ENCODE data around the gene PGLYRP2.

Gene PGLYRP2

DNA sequence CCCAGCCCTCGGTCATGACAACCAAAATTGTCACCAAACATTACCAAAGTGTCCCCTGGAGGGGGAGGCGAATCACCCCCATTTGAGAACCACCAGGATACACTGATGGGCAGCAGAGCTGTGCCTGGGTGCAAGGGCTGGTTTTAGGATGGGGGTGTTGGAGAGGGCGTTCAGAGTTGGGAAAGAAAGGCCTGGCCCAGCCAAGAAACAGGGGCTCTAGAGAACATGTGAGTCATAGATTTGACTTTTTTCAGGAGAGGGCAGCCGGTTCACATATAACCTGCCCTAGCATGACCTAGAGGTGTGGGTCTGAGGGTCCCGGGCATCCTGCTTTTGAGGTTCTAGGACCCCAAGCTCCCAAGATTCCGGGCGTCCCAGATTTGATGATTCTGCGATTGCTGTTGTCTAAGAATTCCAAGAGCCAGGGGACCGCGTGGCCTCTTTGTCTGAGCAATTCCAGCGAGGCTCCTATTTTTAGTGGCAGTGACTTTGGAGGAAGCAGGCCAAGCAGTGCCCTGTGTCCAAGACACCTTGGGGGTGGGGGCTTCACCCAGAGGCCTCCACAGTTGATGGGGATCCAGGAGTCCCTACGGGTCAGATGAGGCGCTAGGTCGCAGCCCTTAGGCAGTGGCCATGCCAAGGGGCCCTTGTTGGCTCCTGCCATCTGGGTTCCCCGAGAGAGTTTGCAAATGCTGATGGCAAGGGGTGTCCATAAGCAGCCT is 34.6 kb downstream of the PGLYRP2 start:
- Mint-ChIP-seq H3K9me3 (no peaks in the 10 kb centered on the region), H3K27ac (no peak overlapping the region), H3K36me3 (no peaks in the 10 kb centered on the region), H3K4me1 (peaks cover 11% of the 10 kb centered on the region), H3K27me3 (no peaks in the 10 kb centered on the region), H3K4me3 (no peak overlapping the region)
- ATAC-seq (ENCODE audit: low read depth) (no peak), DNase-seq (ENCODE audit: low spot score in 2 of 2) (no peak)

GRCh38 chr19:15443838-15444237 is 35.5 kb downstream of the PGLYRP2 start:
- Mint-ChIP-seq H3K27ac (no peak overlapping the region), H3K36me3 (no peaks in the 10 kb centered on the region), H3K4me1 (peaks cover 10% of the 10 kb centered on the region), H3K27me3 (no peaks in the 10 kb centered on the region), H3K4me3 (no peak overlapping the region), H3K9me3 (no peaks in the 10 kb centered on the region)
- DNase-seq (ENCODE audit: low spot score in 2 of 2): no peak
- ATAC-seq (ENCODE audit: low read depth): no peak

DNA sequence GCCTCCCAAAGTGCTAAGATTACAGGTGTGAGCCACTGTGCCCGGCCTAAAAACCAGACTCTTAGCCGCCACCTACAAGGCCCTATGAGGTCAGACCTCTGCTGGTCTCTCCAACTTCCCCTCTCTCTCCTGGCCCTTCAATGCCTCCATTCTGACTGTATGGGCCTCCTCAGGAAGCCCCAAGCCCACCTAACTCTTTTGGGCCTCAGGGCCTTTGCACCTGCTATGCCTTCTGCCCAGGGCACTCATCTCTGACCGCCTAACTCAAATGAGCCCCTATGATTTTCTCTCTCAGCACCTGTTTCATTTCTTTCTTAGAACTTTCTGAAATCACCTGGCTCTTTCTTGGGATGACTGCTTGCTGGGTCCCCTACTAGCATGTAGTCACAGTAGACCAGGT is 36.0 kb downstream of the PGLYRP2 start:
- no peaks in the 10 kb centered on the region for H3K36me3 Mint-ChIP-seq
- peaks cover 5% of the 10 kb centered on the region for H3K4me1 Mint-ChIP-seq
- DNase-seq (ENCODE audit: low spot score in 2 of 2) (no peak), ATAC-seq (ENCODE audit: low read depth) (no peak)
- no peaks in the 10 kb centered on the region for H3K9me3 Mint-ChIP-seq
- H3K27me3 Mint-ChIP-seq: no peaks in the 10 kb centered on the region
- H3K27ac Mint-ChIP-seq: no peak overlapping the region
- no peak overlapping the region for H3K4me3 Mint-ChIP-seq

- no peak for DNase-seq (ENCODE audit: low spot score in 2 of 2)
Observed at GRCh38 chr19:15442142-15442920, 37.0 kb downstream of the PGLYRP2 start.

DNA sequence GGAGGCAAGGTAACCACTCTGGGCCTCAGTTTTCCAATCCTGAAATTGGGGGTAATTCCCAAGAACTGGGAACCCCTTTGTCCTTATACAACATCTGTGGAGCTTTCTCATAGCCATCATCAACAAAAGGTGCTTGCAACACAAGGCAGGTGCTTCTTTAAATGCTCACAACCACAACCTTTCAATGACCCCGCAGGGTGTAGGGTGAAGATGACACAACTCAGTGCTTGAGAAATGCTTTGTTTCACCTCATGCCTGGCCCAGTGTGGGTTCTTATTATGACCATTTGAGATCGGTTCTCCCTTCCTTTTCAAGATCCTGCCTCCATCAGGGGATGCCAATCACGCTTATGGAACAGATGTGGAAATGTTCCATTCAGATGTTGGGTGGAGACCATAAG is 38.0 kb downstream of the PGLYRP2 start:
- Mint-ChIP-seq H3K27me3 (no peaks in the 10 kb centered on the region), H3K4me3 (no peak overlapping the region), H3K4me1 (no peaks in the 10 kb centered on the region), H3K9me3 (no peaks in the 10 kb centered on the region), H3K27ac (no peak overlapping the region), H3K36me3 (no peaks in the 10 kb centered on the region)
- ATAC-seq (ENCODE audit: low read depth) (no peak), DNase-seq (ENCODE audit: low spot score in 2 of 2) (no peak)

More at GRCh38 chr19:15442142-15442920, 37.0 kb downstream of the PGLYRP2 start:
- Mint-ChIP-seq H3K27ac (no peak overlapping the region), H3K4me1 (peaks cover 3% of the 10 kb centered on the region), H3K9me3 (no peaks in the 10 kb centered on the region), H3K4me3 (no peak overlapping the region), H3K27me3 (no peaks in the 10 kb centered on the region), H3K36me3 (no peaks in the 10 kb centered on the region)
- no peak for ATAC-seq (ENCODE audit: low read depth)

DNA sequence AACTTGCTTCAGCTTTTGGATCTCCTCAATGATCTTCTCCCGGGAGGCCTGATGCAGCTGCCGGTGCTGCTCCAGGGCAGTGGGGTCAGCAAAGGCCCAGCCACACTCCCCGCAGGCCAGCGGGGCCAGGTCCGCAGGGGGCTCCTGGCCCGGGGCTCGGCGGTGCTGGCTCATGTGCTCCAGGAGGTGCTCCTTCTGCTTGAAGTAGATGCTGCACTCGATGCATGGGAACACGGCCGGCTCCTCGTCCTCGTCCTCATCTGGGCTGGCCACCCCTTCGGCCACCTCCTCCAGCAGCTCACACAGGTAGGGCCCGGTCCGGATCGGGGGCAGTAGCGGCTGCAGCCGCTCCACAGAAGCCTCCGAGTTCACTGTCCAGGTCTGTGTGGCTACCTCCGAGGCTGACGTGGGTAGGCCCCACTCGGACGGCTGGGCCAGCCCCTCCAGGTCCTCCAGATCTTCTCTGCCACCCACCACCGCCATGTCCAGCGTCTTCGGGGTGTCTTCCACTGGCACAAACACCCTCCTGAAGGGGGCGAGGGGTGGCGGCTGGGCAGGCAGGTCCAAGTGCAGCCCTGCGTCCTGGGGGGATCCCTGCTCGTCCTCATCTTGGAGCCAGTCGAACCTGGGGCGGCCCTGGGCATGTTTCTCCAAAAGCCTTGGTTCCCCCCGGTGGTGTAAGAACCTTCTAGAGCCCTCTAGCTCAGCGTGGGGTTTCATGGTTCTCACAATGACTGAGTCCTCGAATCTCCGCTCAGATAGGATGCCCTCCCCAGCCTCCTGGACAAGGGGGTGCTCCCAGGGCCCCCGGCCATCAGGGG is 39.3 kb downstream of the PGLYRP2 start:
- Mint-ChIP-seq H3K27ac (no peak overlapping the region), H3K4me3 (no peak overlapping the region), H3K4me1 (no peaks in the 10 kb centered on the region), H3K27me3 (no peaks in the 10 kb centered on the region), H3K36me3 (no peaks in the 10 kb centered on the region), H3K9me3 (no peaks in the 10 kb centered on the region)
- ATAC-seq (ENCODE audit: low read depth): no peak
- no peak for DNase-seq (ENCODE audit: low spot score in 2 of 2)

DNA sequence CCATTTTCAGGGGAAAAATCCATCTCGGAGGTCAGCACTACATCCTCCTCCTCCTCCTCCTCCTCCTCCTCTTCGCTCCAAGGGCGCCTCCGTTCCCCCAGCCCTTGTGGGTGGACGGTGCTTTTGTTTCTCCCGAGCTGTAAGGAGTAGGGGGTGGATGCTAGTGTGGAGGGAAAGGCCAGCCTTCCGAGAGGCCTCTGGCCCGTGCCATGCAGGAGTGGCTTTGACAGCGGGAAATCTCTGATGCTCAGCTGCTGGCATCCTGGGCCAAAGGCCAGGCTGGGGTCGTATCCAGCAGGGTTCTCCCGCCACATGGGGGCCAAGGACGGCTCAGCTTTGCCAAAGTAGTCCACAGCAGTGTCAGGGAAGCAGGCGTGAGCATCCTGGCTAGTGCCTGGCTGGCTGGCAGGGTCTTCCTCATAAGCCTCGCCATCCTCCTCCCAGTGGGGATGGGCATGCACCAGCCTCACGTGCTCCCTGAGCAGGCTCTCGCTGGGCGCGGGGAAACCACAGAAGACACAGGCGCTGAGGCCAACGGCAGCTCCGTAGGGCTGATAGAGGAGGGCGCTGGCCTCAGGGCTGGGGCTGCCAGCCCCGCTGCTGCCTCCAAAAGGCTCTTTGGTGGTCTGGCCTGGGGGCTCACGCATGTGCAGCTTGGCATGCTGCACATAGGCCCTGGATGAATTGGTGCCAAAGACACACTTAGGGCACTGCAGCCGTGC is 40.1 kb downstream of the PGLYRP2 start:
- Mint-ChIP-seq H3K36me3 (no peaks in the 10 kb centered on the region), H3K27ac (no peak overlapping the region), H3K9me3 (no peaks in the 10 kb centered on the region), H3K4me1 (no peaks in the 10 kb centered on the region), H3K4me3 (no peak overlapping the region), H3K27me3 (no peaks in the 10 kb centered on the region)
- ATAC-seq (ENCODE audit: low read depth) (no peak), DNase-seq (ENCODE audit: low spot score in 2 of 2) (no peak)

GRCh38 chr19:15438577-15438976 is 40.7 kb downstream of the PGLYRP2 start:
- no peak overlapping the region for H3K4me3 Mint-ChIP-seq
- H3K4me1 Mint-ChIP-seq: no peaks in the 10 kb centered on the region
- no peaks in the 10 kb centered on the region for H3K36me3 Mint-ChIP-seq
- no peaks in the 10 kb centered on the region for H3K9me3 Mint-ChIP-seq
- no peaks in the 10 kb centered on the region for H3K27me3 Mint-ChIP-seq
- DNase-seq (ENCODE audit: low spot score in 2 of 2): no peak
- no peak for ATAC-seq (ENCODE audit: low read depth)
- H3K27ac Mint-ChIP-seq: no peak overlapping the region

DNA sequence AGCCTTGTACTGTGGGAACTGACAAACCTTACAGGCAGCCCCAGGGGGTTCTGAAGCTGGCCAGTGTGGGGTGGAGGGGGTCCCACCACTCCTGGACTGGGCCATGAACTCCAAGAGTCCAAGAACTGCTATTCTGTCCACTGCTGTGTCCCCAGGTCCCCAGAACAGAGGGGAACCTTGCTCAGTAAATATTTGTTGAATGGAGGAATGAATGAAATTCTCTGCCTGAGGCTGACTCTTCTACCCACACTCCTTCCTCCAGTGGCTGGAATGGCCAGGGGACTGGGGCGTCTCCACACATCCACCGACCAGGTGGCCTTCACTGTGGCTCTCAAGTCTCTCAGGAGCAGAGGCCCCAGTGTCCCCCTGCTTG is 41.2 kb downstream of the PGLYRP2 start:
- ATAC-seq (ENCODE audit: low read depth) (no peak), DNase-seq (ENCODE audit: low spot score in 2 of 2) (no peak)
- H3K27ac Mint-ChIP-seq: no peak overlapping the region
- H3K4me3 Mint-ChIP-seq: no peak overlapping the region
- H3K27me3 Mint-ChIP-seq: no peaks in the 10 kb centered on the region
- H3K4me1 Mint-ChIP-seq: peaks cover 4% of the 10 kb centered on the region
- no peaks in the 10 kb centered on the region for H3K9me3 Mint-ChIP-seq
- peaks cover under 1% of the 10 kb centered on the region for H3K36me3 Mint-ChIP-seq

DNA sequence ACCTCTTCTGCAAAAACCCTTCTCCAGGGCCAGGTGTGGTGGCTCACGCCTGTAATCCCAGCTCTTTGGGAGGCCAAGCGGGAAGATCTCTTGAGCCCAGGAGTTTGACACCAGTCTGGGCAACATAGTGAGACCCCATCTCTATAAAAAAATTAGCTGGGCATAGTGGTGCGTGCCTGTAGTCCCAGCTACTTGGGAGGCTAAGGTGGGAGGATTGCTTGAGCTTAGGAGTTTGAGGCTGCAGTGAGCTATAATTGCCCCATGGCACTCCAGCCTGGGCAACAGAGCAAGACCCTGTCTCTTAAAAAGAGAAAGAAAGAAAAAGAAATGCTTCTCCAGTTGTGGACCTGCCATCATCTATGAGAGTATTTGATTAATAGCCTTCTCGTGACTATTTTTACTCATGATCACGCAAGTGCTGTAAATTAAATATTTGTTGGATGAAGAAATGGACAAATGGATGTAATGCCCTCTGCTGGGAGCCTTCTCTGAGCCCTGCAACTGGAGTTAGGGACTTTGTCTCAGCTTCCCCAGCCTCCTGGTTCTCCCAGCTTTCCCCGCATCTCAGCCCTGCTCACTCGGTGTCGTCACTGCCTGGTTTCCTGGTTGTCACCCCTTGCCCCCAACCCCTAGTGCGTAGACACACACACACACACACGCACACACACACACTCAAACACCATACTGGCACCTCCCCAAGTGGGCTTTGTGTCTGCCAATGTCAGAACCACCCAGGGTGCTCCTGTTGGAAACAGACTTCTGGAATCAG is 41.8 kb downstream of the PGLYRP2 start:
- H3K4me1 Mint-ChIP-seq: peaks cover 6% of the 10 kb centered on the region
- no peaks in the 10 kb centered on the region for H3K9me3 Mint-ChIP-seq
- H3K27me3 Mint-ChIP-seq: no peaks in the 10 kb centered on the region
- no peak for ATAC-seq (ENCODE audit: low read depth)
- H3K27ac Mint-ChIP-seq: no peak overlapping the region
- H3K4me3 Mint-ChIP-seq: no peak overlapping the region
- peaks cover 2% of the 10 kb centered on the region for H3K36me3 Mint-ChIP-seq
- no peak for DNase-seq (ENCODE audit: low spot score in 2 of 2)

- DNase-seq (ENCODE audit: low spot score in 2 of 2) (no peak), ATAC-seq (ENCODE audit: low read depth) (no peak)
- no peaks in the 10 kb centered on the region for H3K27me3 Mint-ChIP-seq
- H3K4me1 Mint-ChIP-seq: peaks cover 8% of the 10 kb centered on the region
- peaks cover 2% of the 10 kb centered on the region for H3K36me3 Mint-ChIP-seq
- H3K9me3 Mint-ChIP-seq: no peaks in the 10 kb centered on the region
- H3K4me3 Mint-ChIP-seq: no peak overlapping the region
- no peak overlapping the region for H3K27ac Mint-ChIP-seq
Observed at GRCh38 chr19:15436826-15437110, 42.5 kb downstream of the PGLYRP2 start.

- DNase-seq (ENCODE audit: low spot score in 2 of 2): no peak
- H3K9me3 Mint-ChIP-seq: no peaks in the 10 kb centered on the region
- H3K27ac Mint-ChIP-seq: no peak overlapping the region
- peaks cover 2% of the 10 kb centered on the region for H3K36me3 Mint-ChIP-seq
- H3K4me3 Mint-ChIP-seq: no peak overlapping the region
- ATAC-seq (ENCODE audit: low read depth): no peak
- H3K27me3 Mint-ChIP-seq: no peaks in the 10 kb centered on the region
- H3K4me1 Mint-ChIP-seq: peaks cover 13% of the 10 kb centered on the region
Observed at GRCh38 chr19:15436012-15436825, 43.1 kb downstream of the PGLYRP2 start.
